DND-41 (cell line): ENCODE data around the gene CACNA1A.

Experiments used
- ATAC-seq: fragments of 200-7000 bp; cut with Tn5 transposase; 3 replicates; pipeline ENCODE4 v1.9.1; 2021; ENCODE audit warnings: low read depth; ENCODE audit not compliant: insufficient read depth
- DNase-seq: peaks from one replicate; pipeline ENCODE4 v3.0.0-alpha.2; 2020
- H2AFZ ChIP-seq: 2 replicates; pipeline ENCODE4 v1.6.0; 2012; ENCODE audit warnings: low read depth, low read length
- H3K27ac ChIP-seq: 2 replicates; pipeline ENCODE4 v1.5.1; 2012; ENCODE audit warnings: low read length, inconsistent platforms
- H3K27me3 ChIP-seq: fragments of 200-600 bp; sonication (generic); 2 replicates; pipeline ENCODE4 v1.6.0; 2012; ENCODE audit warnings: low read length, mild to moderate bottlenecking, inconsistent platforms; ENCODE audit not compliant: insufficient read depth, poor library complexity
- H3K36me3 ChIP-seq: 2 replicates; pipeline ENCODE4 v1.5.1; 2012; ENCODE audit warnings: low read length, inconsistent platforms; ENCODE audit not compliant: insufficient read depth
- H3K4me1 ChIP-seq: 2 replicates; pipeline ENCODE4 v1.5.1; 2012; ENCODE audit warnings: mild to moderate bottlenecking, low read length; ENCODE audit not compliant: insufficient read depth
- H3K4me2 ChIP-seq: 2 replicates; pipeline ENCODE4 v1.6.0; 2012; ENCODE audit warnings: mild to moderate bottlenecking, moderate library complexity, low read length, inconsistent platforms; ENCODE audit not compliant: insufficient read depth
- H3K4me3 ChIP-seq, 2 experiments: fragments of 200-600 bp in 1 of 2; shearing (Covaris generic) in 1 of 2; 2 replicates each; pipeline ENCODE4 v1.5.1; 2012 to 2016; ENCODE audit warnings: inconsistent platforms in 2 of 2, low read length in 2 of 2, mild to moderate bottlenecking in 2 of 2, low read depth in 1 of 2, moderate library complexity in 1 of 2
- H3K79me2 ChIP-seq: 2 replicates; pipeline ENCODE4 v1.6.0; 2012; ENCODE audit warnings: low read length, inconsistent platforms; ENCODE audit not compliant: insufficient read depth
- H3K9ac ChIP-seq: 2 replicates; pipeline ENCODE4 v1.6.0; 2012; ENCODE audit warnings: low read depth, mild to moderate bottlenecking, inconsistent platforms, low read length, moderate library complexity
- H3K9me3 ChIP-seq: 2 replicates; pipeline ENCODE4 v1.5.1; 2012; ENCODE audit warnings: low read length, moderate library complexity, mild to moderate bottlenecking, inconsistent platforms; ENCODE audit not compliant: insufficient read depth, severe bottlenecking
- H4K20me1 ChIP-seq: 2 replicates; pipeline ENCODE4 v1.6.0; 2012; ENCODE audit warnings: low read length; ENCODE audit not compliant: insufficient read depth
- CTCF ChIP-seq: IDR thresholded peaks from 2 replicates; pipeline ENCODE4 v1.5.1; 2012; ENCODE audit warnings: borderline replicate concordance, low read length, moderate library complexity, mild to moderate bottlenecking; ENCODE audit not compliant: poor library complexity, severe bottlenecking; ENCODE audit errors: extremely low read depth
- EZH2 ChIP-seq: IDR thresholded peaks from 3 replicates; pipeline ENCODE4 v1.6.1; 2012; ENCODE audit warnings: borderline replicate concordance, low read depth, mild to moderate bottlenecking, moderate library complexity, low read length, inconsistent platforms; ENCODE audit not compliant: severe bottlenecking

The CACNA1A gene

GRCh38 chr19:13355356-13355755 is 150.9 kb downstream of the CACNA1A start:
- Histone ChIP-seq H3K27me3 (no peaks in the 10 kb centered on the region), H3K4me3 (no peak overlapping the region), H4K20me1 (no peaks in the 10 kb centered on the region; the same call in 1 of the 2 replicates), H3K9me3 (no peaks in the 10 kb centered on the region), H3K4me1 (no peaks in the 10 kb centered on the region), H2AFZ (no peak overlapping the region), H3K9ac (no peak overlapping the region), H3K27ac (no peak overlapping the region), H3K79me2 (no peaks in the 10 kb centered on the region), H3K4me2 (no peak overlapping the region), H3K36me3 (no peaks in the 10 kb centered on the region)
- ATAC-seq (no peak), DNase-seq (no peak)
- no peak for TF ChIP-seq CTCF
- no peak for TF ChIP-seq EZH2

- H4K20me1 ChIP-seq = no peaks in the 10 kb centered on the region; the same call in 1 of the 2 replicates
- TF ChIP-seq CTCF = no peak
- TF ChIP-seq EZH2 = no peak
- no peak for ATAC-seq
- H3K4me2 ChIP-seq = no peak overlapping the region
- no peak overlapping the region for H3K9ac ChIP-seq
- H3K27me3 ChIP-seq = no peaks in the 10 kb centered on the region
- no peak overlapping the region for H3K27ac ChIP-seq
- no peaks in the 10 kb centered on the region for H3K36me3 ChIP-seq
- no peak overlapping the region for H2AFZ ChIP-seq
- H3K4me1 ChIP-seq = no peaks in the 10 kb centered on the region
- peaks cover 8% of the 10 kb centered on the region for H3K9me3 ChIP-seq
- H3K4me3 ChIP-seq = no peak overlapping the region
- H3K79me2 ChIP-seq = no peaks in the 10 kb centered on the region
- no peak for DNase-seq
These were observed 152.7 kb downstream of the CACNA1A start for GRCh38 chr19:13353625-13354024.

GRCh38 chr19:13350759-13351158 is 155.5 kb downstream of the CACNA1A start:
- Histone ChIP-seq H3K4me2 (no peak overlapping the region), H3K27ac (no peak overlapping the region), H3K27me3 (no peaks in the 10 kb centered on the region), H3K9me3 (peaks cover 8% of the 10 kb centered on the region), H3K4me1 (no peaks in the 10 kb centered on the region), H3K4me3 (no peak overlapping the region), H3K36me3 (no peaks in the 10 kb centered on the region), H3K9ac (no peak overlapping the region), H3K79me2 (no peaks in the 10 kb centered on the region), H4K20me1 (no peaks in the 10 kb centered on the region), H2AFZ (no peak overlapping the region)
- TF ChIP-seq EZH2 = no peak
- TF ChIP-seq CTCF = no peak
- no peak for ATAC-seq
- no peak for DNase-seq

- TF ChIP-seq CTCF (no peak), EZH2 (no peak)
- H4K20me1 ChIP-seq = no peaks in the 10 kb centered on the region
These were observed 156.2 kb downstream of the CACNA1A start for GRCh38 chr19:13350072-13350471.

More at GRCh38 chr19:13350072-13350471, 156.2 kb downstream of the CACNA1A start:
- Histone ChIP-seq H3K4me2 (no peak overlapping the region), H3K9me3 (peaks cover 8% of the 10 kb centered on the region), H2AFZ (no peak overlapping the region), H3K27ac (no peak overlapping the region), H3K4me3 (no peak overlapping the region), H3K79me2 (no peaks in the 10 kb centered on the region), H3K9ac (no peak overlapping the region), H3K27me3 (no peaks in the 10 kb centered on the region), H3K4me1 (no peaks in the 10 kb centered on the region), H3K36me3 (no peaks in the 10 kb centered on the region)
- no peak for ATAC-seq
- no peak for DNase-seq
